NCI-H2081 (cell line): ENCODE measurements around the gene PTPN18.
"Not testable (repeated sequence)": the region's sequence is repeated elsewhere in the genome, so short reads cannot be mapped to it uniquely, and the experiment has no call there.

Experiments used
- DNase-seq, 2 experiments: peaks; one replicate each; lab custom pipeline; 2025; lab: John Stamatoyannopoulos, UW

The PTPN18 gene

DNA sequence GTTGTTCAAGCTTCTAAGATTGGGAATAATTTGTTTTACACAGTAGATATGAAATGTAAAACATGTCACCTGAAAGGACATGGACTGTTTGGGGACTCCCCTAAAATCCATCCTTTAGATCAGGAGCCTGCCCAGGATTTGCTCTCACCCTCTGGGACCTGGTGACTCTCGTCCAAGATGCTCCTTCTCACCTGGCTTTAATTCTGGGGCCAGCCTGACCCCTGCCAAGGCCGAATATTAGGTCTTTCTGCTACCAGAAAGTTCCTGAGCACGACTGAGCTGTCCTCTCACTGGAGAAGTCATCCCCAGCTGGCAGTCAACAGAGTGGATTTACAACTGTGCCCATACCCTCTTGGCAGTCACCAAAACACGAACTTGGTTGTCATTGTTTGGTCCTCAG lies 25.3 kb downstream of the PTPN18 start:
- no peak for DNase-seq

DNA sequence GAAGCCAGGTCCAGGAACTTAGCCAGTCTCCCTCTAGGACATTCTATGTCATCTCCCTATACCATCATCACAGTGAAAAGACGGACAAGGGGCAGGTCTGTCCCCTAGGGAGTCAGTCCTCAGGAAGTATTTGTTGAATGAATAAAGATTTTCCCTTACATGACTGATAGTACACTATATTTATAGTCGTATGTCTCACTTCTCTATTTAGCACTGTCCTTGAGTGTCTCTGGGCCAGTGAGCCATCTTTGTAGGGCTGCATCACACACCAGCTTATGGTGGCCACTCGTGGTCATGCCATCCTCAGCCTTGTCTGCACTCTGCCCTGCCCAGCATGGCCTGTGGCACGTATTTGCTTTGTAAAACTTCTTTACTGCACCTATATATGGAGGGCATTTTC lies 25.8 kb downstream of the PTPN18 start:
- DNase-seq = no peak

DNA sequence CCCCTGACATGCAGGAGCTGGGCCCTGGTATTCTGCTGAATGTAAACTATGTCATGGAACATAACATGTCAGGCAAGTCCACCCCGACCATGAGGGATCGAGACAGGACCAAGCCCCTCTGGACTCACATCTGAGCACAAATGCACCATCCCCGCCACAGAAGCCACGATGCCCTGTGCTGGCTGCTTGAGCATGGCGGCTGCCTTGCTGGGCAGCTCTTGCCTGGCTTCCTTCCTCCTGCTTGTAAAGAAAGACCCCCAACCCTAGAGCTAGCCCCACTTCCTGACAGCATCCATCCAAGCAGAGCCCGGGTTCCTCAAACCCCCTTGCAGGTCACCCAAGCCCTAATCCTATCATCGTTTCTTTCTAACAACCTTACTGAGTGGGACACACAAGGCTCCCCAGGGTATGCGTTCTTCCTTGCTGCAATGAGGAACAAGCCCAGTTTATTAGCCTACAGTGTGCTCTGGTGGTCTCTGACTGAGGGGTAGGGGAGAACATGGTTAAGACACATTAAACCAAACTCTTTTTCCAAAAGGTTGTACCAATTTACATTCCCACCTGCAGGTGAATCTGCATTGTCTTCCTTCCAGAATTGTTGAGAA lies 26.6 kb downstream of the PTPN18 start:
- DNase-seq = no peak

DNA sequence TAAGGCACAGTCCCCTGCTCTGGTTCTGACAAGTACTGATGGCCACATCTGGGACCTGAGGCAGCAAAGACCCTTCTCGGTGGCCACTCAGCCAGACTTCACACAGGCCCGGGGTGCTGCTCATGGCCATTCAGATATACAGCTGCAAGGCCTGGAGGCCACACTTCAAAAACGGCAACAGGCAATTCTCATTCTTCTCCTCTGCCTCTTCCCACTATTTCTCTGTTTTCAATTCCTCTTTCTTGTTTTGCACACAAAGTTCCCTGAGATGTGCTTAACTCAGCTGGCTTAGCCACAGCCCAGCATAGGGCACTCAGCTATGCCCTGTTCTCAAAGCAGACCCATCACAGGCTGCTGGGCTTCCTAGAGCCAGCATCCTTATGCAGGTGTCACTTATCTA lies 29.9 kb downstream of the PTPN18 start:
- DNase-seq = no peak

DNA sequence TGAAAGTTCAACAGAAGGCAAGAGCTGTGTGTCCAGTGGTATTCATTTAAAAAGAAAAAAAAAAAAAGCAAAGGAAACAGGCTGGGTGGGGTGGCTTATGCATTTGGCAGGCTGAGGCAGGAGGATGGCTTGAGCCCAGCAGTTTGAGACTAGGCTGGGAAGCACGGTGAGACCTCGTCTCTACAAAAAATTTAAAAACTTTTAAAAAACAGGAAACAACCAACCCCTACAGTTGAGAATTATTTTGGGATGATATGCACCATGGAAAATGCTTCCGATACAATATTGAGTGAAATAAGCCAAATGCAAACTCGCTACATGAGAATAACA lies 31.2 kb downstream of the PTPN18 start:
- DNase-seq = no peak

DNA sequence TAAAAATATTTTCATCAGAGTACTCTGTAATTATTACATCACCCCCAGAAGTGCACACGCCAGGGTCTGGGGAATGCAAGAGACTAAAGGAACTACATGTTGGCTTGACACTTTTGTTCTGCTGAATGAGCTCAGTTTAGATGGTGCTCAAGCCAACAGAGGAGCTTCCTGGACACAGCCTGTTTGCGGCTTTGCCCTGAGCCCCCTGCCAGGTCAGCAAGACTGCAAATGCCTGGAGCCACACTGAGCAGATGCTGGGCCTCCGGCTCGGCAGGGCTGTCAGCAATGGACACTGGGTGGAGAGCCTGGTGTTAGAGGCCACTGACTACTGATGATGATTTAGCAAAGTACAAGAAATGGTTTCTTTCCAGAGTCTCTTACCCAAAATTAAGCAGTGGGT lies 31.9 kb downstream of the PTPN18 start:
- DNase-seq = no peak

DNA sequence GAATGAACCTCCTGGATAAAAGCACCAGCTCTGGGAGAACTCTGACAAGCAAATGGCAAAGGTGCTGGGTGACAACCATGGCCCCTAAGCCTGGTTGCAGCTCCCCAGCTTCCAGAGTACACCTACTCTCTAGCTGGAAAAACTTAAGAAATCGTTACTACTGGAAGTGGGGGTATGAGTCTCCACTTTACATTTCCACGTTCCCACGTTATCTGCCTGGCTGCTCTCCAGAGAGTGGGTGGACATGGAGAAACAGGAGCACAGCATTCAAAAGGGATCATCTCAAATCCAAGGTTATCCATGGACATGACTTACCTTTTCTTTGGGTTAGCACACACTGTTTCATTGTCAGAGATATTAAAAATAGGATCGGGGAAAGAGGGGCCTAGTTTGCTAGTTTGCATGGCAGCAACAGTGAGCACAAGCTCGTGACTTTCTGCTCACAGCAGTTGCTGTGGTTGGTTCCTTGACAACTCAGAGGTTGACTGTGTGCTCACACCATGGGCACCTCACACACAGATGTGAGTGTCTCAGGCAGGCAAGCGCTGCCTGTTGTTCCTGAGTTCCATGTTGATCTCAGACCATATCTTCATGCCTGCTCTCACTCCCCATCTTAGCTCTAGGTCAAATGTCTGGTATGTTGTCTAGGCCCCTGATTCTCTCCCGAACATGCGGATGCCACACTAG lies 32.5 kb downstream of the PTPN18 start:
- no peak for DNase-seq

DNA sequence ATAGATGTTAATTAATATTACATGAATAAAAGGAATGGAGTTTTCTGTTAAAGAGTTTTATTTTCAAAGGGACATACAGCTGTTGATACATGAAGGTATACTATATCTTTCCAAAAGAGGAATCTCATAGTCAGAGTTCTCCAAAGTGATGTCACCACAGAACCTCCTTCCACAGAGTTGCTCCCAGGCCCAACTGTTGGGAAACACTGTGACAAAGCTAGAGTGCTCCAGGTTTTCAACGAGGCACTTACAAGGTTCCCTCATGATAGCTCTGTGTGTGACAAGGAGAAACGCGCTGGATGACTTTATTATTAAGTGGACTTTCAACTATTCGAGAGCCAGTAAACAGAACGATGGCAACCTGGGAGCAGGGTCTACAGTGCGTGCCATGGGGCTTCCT lies 33.5 kb downstream of the PTPN18 start:
- no peak for DNase-seq

DNA sequence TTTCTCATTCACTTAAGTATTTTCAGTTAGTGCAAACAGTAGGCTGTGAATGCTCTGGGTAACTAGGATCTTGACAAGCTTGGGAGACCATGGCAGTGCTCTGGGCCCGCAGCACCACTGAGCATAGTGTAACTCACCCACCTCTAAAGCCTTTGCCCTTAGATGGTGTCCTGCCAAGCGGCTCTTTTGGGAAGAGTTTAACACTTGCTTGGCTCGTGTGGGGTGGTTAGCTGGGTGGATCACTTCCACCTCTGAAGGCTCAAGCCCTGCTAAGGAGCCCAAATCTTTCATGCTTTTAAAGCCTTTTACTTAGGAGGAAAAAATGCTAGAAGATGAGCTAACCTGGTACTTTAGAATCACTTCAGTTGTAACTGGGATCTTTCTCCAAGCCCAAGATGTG lies 33.9 kb downstream of the PTPN18 start:
- no peak for DNase-seq

DNA sequence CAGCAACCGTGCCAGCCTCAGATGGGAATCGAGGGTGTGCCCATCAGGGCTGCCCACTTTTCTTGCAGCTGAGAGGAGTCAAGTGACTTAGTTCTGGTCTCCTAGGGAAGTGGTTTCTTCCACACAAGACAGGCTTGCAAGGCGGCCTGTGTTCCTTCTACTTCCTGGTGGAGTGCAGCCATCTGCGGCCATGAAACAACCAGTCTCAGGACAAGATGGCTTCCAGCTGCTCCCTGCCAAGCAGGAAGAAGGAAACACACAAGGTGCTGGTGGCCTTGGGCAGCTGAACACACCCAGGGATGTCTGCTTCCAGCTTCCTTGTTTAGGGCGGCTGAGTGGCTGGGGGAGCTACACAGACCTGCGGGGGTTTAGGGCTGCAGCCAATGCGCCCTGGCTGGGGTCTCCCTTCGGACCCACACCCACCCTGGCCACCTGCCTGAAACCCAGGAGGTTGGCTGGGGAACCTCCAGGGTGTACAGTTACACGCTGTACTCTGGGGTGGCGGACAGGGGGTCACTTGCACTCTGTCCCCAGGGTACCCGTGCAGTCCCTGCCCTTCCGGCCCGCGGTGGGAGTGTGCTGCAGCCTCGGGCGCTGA lies 34.7 kb downstream of the PTPN18 start:
- no peak for DNase-seq

DNA sequence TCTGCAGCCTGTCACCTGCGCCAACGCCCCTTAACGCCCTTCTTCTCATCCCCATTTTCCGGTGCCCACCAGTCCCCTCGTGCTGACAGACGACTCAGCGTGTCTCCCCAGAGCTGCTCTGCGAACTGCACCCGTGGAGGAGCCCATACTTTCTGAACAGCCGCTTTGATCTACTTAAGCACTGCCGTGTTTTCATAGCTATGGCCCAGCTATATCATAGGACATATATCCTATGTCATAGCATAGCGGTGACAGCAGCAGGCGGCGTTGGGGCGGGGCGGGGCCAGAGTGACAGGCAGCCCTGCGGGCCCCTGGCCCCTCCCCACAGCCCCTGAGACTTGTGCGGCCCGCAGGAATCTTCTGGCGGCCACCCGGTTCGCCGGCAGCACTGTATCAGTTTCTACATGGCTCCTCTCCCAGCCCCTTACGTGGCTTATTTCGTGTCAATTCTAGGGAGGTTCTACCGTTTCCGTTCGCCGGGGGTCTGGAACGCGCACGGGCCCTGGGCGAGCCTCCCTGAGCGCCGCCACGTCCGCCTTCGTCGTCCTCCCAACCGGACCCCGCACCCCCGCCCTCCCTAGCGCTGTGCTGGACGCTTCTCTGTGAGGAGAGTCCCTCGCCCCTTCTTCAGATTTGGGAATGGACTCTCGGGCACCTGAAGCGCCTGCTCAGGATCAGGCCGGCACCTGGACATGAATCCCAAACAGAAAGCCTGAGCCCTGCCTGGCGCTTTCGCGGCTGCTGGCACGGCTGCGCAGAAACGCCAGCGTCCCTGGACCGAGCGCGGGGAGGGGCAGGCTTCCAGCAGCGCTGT lies 35.4 kb downstream of the PTPN18 start:
- DNase-seq = peak; percentile 63 to 79

DNA sequence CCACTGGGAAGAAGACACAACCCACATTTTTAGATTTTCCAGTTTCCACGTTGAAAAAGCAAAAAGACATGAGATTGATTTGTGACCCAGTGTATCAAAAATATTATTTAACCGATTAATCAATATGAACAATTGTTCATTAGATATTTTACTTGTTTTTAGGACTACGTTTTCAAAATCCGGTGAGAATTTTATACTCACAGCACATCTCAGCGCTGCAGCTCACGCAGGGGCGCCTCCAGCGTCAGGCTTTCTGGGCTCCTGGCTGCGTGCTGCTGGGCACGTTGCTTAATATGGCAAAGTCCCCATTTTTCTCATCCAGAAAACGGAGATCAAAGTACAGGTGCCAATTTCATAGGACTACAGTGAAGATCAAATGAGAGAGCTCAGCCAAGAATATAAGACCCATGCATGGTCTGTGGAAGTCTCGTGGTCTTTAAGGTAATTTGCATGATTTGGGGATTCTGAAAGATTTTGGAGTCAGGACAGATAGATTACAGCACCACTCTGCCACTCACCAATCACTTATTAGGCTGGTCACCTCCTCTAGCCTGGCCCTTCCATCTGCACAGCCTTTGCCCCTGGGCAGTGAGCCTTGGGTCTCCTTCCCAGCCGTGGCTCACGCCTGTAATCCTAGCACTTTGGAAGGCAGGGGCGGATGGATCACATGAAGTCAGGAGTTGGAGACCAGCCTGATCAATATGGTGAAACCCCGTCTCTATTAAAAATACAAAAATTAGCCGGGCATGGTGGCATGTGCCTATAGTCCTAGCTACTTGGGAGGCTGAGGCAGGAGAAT lies 36.2 kb downstream of the PTPN18 start:
- DNase-seq = peak in 1 of 2 experiments; percentile 51

DNA sequence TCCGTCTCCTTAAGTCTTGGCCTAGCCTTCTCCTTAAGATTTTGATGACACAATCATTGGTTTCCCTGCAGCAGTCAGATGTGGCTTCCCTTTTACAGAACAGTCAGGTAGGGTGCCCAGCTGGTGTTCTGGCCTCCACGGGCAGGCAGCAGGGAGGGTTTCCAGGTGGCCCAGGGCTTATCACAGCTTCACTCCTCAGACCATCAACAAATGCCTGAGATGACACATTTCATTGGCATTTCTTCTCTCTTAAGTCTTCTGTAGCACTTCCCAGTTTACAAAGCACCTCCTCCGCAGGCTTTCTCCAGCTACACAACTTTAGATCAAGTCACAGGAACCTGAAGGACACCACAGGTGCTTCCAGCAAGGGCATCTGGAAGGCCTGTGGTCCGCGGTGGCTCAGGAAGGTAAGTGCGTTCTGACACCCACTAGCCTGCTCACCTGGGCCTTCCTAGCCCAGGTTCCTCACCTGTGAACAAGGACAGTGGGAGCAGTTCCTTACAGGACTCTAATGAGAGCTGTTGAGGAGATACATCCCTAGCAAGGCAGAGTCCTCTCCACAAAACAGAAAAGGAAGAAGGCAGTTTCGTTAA lies 37.6 kb downstream of the PTPN18 start:
- no peak for DNase-seq

DNA sequence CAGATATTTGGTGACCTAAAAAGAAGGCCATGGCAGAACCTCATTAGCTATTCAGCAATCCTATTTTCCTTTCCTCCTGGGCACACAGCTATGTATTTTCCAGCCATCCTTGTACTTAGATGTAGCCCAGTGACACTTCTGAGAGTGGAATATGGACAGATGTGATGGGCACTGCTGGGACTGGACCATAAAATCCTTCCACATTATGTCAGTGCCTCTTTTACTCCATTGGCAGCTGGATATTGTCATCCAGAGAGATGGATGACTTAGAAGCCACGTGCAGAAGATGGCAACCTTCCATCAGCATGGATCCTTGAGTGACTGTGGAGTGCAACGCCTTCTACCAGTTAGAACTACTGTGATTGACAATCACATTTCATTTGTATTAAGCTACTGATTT lies 50.4 kb downstream of the PTPN18 start:
- not testable (repeated sequence) for DNase-seq

DNA sequence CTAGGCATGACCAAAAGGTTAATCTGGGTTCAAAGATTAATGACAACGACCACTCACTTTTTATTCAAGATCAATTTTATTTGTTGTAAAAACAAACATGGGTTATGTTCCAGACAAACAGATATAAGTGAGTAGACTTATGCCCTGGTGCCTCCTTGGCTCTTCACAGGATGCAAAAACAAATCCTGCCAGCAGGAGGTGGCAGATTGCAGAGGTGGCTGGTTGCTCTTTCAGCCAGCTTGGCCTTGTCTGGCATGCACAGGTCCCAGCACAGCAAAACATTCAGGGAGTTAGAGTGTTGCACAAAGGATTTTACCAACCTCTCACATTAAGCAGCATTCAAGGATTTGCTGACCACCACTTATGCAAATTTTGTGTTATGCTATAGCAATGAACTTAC lies 60.8 kb downstream of the PTPN18 start:
- DNase-seq = not testable (repeated sequence)

DNA sequence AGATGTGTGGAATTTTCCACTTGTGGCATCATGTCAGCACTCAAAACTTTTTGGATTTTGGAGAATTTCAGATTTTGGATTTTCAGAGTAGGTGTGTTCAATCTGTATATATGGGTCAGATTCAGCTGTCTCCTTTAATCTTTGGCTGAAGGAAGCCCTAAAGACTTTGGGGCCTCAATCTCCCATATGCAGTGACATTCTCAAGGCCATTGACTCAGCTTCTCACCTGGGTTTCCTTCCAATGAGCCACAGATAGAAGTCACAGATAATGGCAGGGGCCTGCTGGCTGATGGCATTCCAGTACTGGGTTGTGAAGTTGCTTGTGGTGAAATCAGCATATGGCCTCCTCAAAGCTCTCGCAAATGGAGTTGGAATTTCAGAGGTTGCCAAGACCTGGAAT lies 63.0 kb downstream of the PTPN18 start:
- not testable (repeated sequence) for DNase-seq
